Measurements from ENCODE around the gene RPS5.

The RPS5 gene

GRCh38 chr19:58396691-58397532, 9.8 kb downstream of the RPS5 start:
- no peaks in the 10 kb centered on the region for H3K27me3 ChIP-seq (ENCODE audit: low read depth, low read length)
- H2AFZ ChIP-seq (ENCODE audit: low read depth, low read length) = no peak overlapping the region
- peaks cover 42% of the 10 kb centered on the region for H3K36me3 ChIP-seq (replicated peaks; ENCODE audit: low read depth, low read length)
- no peak overlapping the region for H3K4me2 ChIP-seq (ENCODE audit: low read length)
- H3K4me3 ChIP-seq (ENCODE audit: low read length) = no peak overlapping the region
- H3K27ac ChIP-seq (ENCODE audit: low read length) = no peak overlapping the region
- TF ChIP-seq EZH2phosphoT487 (IDR thresholded peaks at IDR 0.05; ENCODE audit: low read depth) (no peak), CTCF (IDR thresholded peaks at IDR 0.05; ENCODE audit: low read depth, low read length) (no peak)
- H3K9ac ChIP-seq (ENCODE audit: low read length) = no peak overlapping the region
- peaks cover 15% of the 10 kb centered on the region for H3K79me2 ChIP-seq (ENCODE audit: low read length)
- peaks cover 7% of the 10 kb centered on the region for H3K4me1 ChIP-seq (ENCODE audit: low read length)
- peaks cover 37% of the 10 kb centered on the region for H4K20me1 ChIP-seq (ENCODE audit: insufficient read depth, low read length)
- H3K9me3 ChIP-seq (ENCODE audit: insufficient read depth, low read length) = no peaks in the 10 kb centered on the region

GRCh38 chr19:58397533-58398037, 10.5 kb downstream of the RPS5 start:
- Histone ChIP-seq H3K27ac (ENCODE audit: low read length) (no peak overlapping the region), H3K4me1 (ENCODE audit: low read length) (peaks cover 11% of the 10 kb centered on the region), H3K4me2 (ENCODE audit: low read length) (no peak overlapping the region), H2AFZ (ENCODE audit: low read depth, low read length) (no peak overlapping the region), H3K9me3 (ENCODE audit: insufficient read depth, low read length) (no peaks in the 10 kb centered on the region), H3K27me3 (ENCODE audit: low read depth, low read length) (no peaks in the 10 kb centered on the region), H4K20me1 (ENCODE audit: insufficient read depth, low read length) (peaks cover 30% of the 10 kb centered on the region), H3K79me2 (ENCODE audit: low read length) (peaks cover 12% of the 10 kb centered on the region), H3K9ac (ENCODE audit: low read length) (no peak overlapping the region), H3K4me3 (ENCODE audit: low read length) (no peak overlapping the region), H3K36me3 (replicated peaks; ENCODE audit: low read depth, low read length) (peaks cover 38% of the 10 kb centered on the region)
- TF ChIP-seq CTCF (IDR thresholded peaks at IDR 0.05; ENCODE audit: low read depth, low read length) (no peak), EZH2phosphoT487 (IDR thresholded peaks at IDR 0.05; ENCODE audit: low read depth) (no peak)

GRCh38 chr19:58398087-58398486, 11.0 kb downstream of the RPS5 start:
- H3K9ac ChIP-seq (ENCODE audit: low read length) = no peak overlapping the region
- no peaks in the 10 kb centered on the region for H3K9me3 ChIP-seq (ENCODE audit: insufficient read depth, low read length)
- H3K27ac ChIP-seq (ENCODE audit: low read length) = no peak overlapping the region
- H4K20me1 ChIP-seq (ENCODE audit: insufficient read depth, low read length) = peaks cover 25% of the 10 kb centered on the region
- no peak for TF ChIP-seq CTCF (IDR thresholded peaks at IDR 0.05; ENCODE audit: low read depth, low read length)
- TF ChIP-seq EZH2phosphoT487 (IDR thresholded peaks at IDR 0.05; ENCODE audit: low read depth) = no peak
- peaks cover 7% of the 10 kb centered on the region for H3K79me2 ChIP-seq (ENCODE audit: low read length)
- no peaks in the 10 kb centered on the region for H3K27me3 ChIP-seq (ENCODE audit: low read depth, low read length)
- no peak overlapping the region for H3K4me2 ChIP-seq (ENCODE audit: low read length)
- peaks cover 38% of the 10 kb centered on the region for H3K36me3 ChIP-seq (replicated peaks; ENCODE audit: low read depth, low read length)
- no peak overlapping the region for H3K4me3 ChIP-seq (ENCODE audit: low read length)
- peaks cover 11% of the 10 kb centered on the region for H3K4me1 ChIP-seq (ENCODE audit: low read length)
- H2AFZ ChIP-seq (ENCODE audit: low read depth, low read length) = no peak overlapping the region

- Histone ChIP-seq H3K27ac (ENCODE audit: low read length) (no peak overlapping the region), H3K27me3 (ENCODE audit: low read depth, low read length) (no peaks in the 10 kb centered on the region), H3K4me3 (ENCODE audit: low read length) (no peak overlapping the region), H4K20me1 (ENCODE audit: insufficient read depth, low read length) (peaks cover 20% of the 10 kb centered on the region), H3K79me2 (ENCODE audit: low read length) (peaks cover 4% of the 10 kb centered on the region), H3K36me3 (replicated peaks; ENCODE audit: low read depth, low read length) (peaks cover 35% of the 10 kb centered on the region), H3K4me2 (ENCODE audit: low read length) (no peak overlapping the region), H3K4me1 (ENCODE audit: low read length) (peaks cover 11% of the 10 kb centered on the region), H3K9ac (ENCODE audit: low read length) (no peak overlapping the region), H3K9me3 (ENCODE audit: insufficient read depth, low read length) (no peaks in the 10 kb centered on the region), H2AFZ (ENCODE audit: low read depth, low read length) (no peak overlapping the region)
- TF ChIP-seq CTCF (IDR thresholded peaks at IDR 0.05; ENCODE audit: low read depth, low read length) (no peak), EZH2phosphoT487 (IDR thresholded peaks at IDR 0.05; ENCODE audit: low read depth) (no peak)
Observed at GRCh38 chr19:58398545-58398944, 11.5 kb downstream of the RPS5 start.

Data from OCI-LY3 (cell line).